GM18907 (cell line): Measurements from ENCODE around the gene WNT2.
"Not testable (repeated sequence)": the region's sequence is repeated elsewhere in the genome, so short reads cannot be mapped to it uniquely, and the experiment has no call there.

Experiments used
- ATAC-seq: cut with Tn5 transposase; IDR thresholded peaks from one replicate; pipeline ENCODE4 v1.9.1; 2021; ENCODE audit warnings: mild to moderate bottlenecking, moderate library complexity; ENCODE audit not compliant: unreplicated experiment

Gene WNT2

GRCh38 chr7:117270371-117270770 is 52.5 kb downstream of the WNT2 start:
- ATAC-seq = no peak

- ATAC-seq = no peak
These were observed 53.0 kb downstream of the WNT2 start for GRCh38 chr7:117269886-117270285.

GRCh38 chr7:117269417-117269816 is 53.4 kb downstream of the WNT2 start:
- no peak for ATAC-seq

- no peak for ATAC-seq
These were observed 58.1 kb downstream of the WNT2 start for GRCh38 chr7:117264716-117265115.

GRCh38 chr7:117262546-117262945 is 60.3 kb downstream of the WNT2 start:
- ATAC-seq = no peak

- ATAC-seq = no peak
These were observed 63.2 kb downstream of the WNT2 start for GRCh38 chr7:117259615-117260014.

GRCh38 chr7:117251687-117252086 is 71.2 kb downstream of the WNT2 start:
- peak; percentile 52 for ATAC-seq

- ATAC-seq = no peak
These were observed 72.1 kb downstream of the WNT2 start for GRCh38 chr7:117250801-117251200.

- no peak for ATAC-seq
These were observed 72.6 kb downstream of the WNT2 start for GRCh38 chr7:117250245-117250644.

- no peak for ATAC-seq
These were observed 73.2 kb downstream of the WNT2 start for GRCh38 chr7:117249696-117250095.

GRCh38 chr7:117248829-117249228 is 74.0 kb downstream of the WNT2 start:
- ATAC-seq = no peak

- ATAC-seq = no peak
These were observed 75.0 kb downstream of the WNT2 start for GRCh38 chr7:117247809-117248208.

GRCh38 chr7:117245703-117246102 is 77.2 kb downstream of the WNT2 start:
- not testable (repeated sequence) for ATAC-seq

GRCh38 chr7:117243390-117243789 is 79.5 kb downstream of the WNT2 start:
- no peak for ATAC-seq

GRCh38 chr7:117241088-117241487 is 81.8 kb downstream of the WNT2 start:
- no peak for ATAC-seq

- ATAC-seq = no peak
These were observed 83.9 kb downstream of the WNT2 start for GRCh38 chr7:117238937-117239336.

- ATAC-seq = no peak
These were observed 84.4 kb downstream of the WNT2 start for GRCh38 chr7:117238472-117238871.

GRCh38 chr7:117237646-117238045 is 85.2 kb downstream of the WNT2 start:
- ATAC-seq = no peak

- ATAC-seq = no peak
These were observed 91.9 kb downstream of the WNT2 start for GRCh38 chr7:117231047-117231359.

GRCh38 chr7:117230276-117231046 is 92.4 kb downstream of the WNT2 start:
- peak; percentile 80 for ATAC-seq

- ATAC-seq = no peak
These were observed 93.5 kb downstream of the WNT2 start for GRCh38 chr7:117229350-117229749.

GRCh38 chr7:117227091-117227490 is 95.8 kb downstream of the WNT2 start:
- no peak for ATAC-seq

GRCh38 chr7:117225536-117225935 is 97.3 kb downstream of the WNT2 start:
- ATAC-seq = no peak
